Psoas muscle (tissue), 8 donors: ENCODE results near the gene AGA. TPM values are rescaled to one million over a fixed set of nuclear protein-coding genes. Genes with fewer than 3 reads are reported as not detected.

ENCODE experiments used
- ATAC-seq, 4 donors: fragments of 200-7000 bp; cut with Tn5 transposase; one replicate each; pipeline ENCODE4 v1.9.1; 2020; ENCODE audit warnings: moderate library complexity in 3 of 4, mild to moderate bottlenecking in 2 of 4
- DNase-seq, 2 donors: peaks; one replicate each; pipeline ENCODE4 v3.0.0-alpha.2; 2020
- H3K27ac ChIP-seq: fragments of 200-600 bp; one replicate; pipeline ENCODE4 v1.8.0; 2022
- H3K27me3 ChIP-seq, 3 donors: fragments of 200-600 bp in 1 of 3; one replicate each; pipeline versions ENCODE4 v1.6.1 to v1.8.0; 2013 to 2022; ENCODE audit warnings: low read length in 2 of 3, mild to moderate bottlenecking in 2 of 3, moderate library complexity in 1 of 3; ENCODE audit not compliant: insufficient read depth in 3 of 3
- H3K36me3 ChIP-seq, 2 donors: fragments of 200-600 bp in 1 of 2; one replicate each; pipeline versions ENCODE4 v1.6.1 to v1.8.0; 2013 to 2022; ENCODE audit warnings: low read depth in 1 of 2, mild to moderate bottlenecking in 1 of 2, moderate library complexity in 1 of 2; ENCODE audit not compliant: insufficient read depth in 1 of 2
- H3K4me1 ChIP-seq: fragments of 200-600 bp; one replicate; pipeline ENCODE4 v1.8.0; 2022
- H3K4me3 ChIP-seq: fragments of 200-600 bp; one replicate; pipeline ENCODE4 v1.8.0; 2022; ENCODE audit warnings: mild to moderate bottlenecking
- H3K9me3 ChIP-seq: fragments of 200-600 bp; one replicate; pipeline ENCODE4 v1.8.0; 2022
- WGBS, 3 donors: extraction: QIAGEN DNeasy Blood & Tissue Kit; methylation state at CpG; one replicate each; pipeline versions ENCODE4 v1.1.6 to v1.1.7; 2013; 5-methylcytosine and 5-hydroxymethylcytosine counted together
- intact Hi-C, 2 donors: fragments of 100-400 bp; cut with DNase I; formaldehyde crosslinking; loops; one replicate each; pipeline versions ENCODE4 v1.11.0 to v1.14.2; 2022
- polyA plus RNA-seq, 3 donors: library from polyadenylated mRNA; stranded (reverse); fragments of 200-250 nt; gene quantifications; one replicate each; pipeline ENCODE4 v1.2.3, GENCODE V29; 2013
- total RNA-seq, 4 donors: library from RNA; stranded (reverse); fragmentation: NEBNext Ultra II Directional in 2 of 4; extraction: Animal tissue kit (Norgen Biotek cat#: 25700) in 2 of 4; gene quantifications; one replicate each; pipeline versions ENCODE4 v1.2.1 to v1.2.4, GENCODE V29; 2021 to 2023
- TF ChIP-seq, protein P1 (sequence below): fragments of 200-600 bp; IDR thresholded peaks from one replicate; pipeline ENCODE4 v1.8.0; 2022; ENCODE audit warnings: antibody characterized with exemption
- donor health status: healthy with polysubstance abuse.
- donor health status: DM: no; HTN: no; CAD: no; lungs with moderate emphysema.
- donor health status: Bipolar disorder and iron deficiency.
- donor health status: healthy.
- donor health status: DM: yes; HTN: yes; CAD: no.
- donor health status: DM: no; HTN: no; CAD: no.
- donor health status: DM: no; HTN: no; CAD: no.
- donor health status: DM: yes; HTN: yes; CAD: no.

AGA gene
- total and polyA plus RNA-seq, 7 donors, result 3.5 to 6.7 (median 5.7) TPM

DNA sequence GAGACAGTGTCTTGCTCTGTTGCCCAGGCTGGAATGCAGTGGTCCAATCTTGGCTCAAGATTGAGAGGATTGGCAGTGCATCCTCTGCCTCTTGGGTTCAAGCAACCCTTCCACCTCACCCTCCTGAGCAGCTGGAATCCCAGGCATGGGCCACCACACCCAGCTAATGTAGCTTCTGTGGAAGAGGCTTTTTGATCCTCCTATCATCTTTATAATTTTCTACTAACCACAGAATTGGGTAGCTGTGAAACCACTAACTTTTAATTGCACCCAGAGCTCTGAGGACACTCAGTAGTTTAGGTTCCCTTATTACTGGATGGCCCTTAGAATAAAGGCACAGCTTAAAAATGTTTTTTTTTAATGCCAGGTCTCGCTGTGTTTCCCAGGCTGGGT lies 8.9 kb upstream of the AGA start:
- intact Hi-C loops, result no loop called here
- TF ChIP-seq, protein P1, sequence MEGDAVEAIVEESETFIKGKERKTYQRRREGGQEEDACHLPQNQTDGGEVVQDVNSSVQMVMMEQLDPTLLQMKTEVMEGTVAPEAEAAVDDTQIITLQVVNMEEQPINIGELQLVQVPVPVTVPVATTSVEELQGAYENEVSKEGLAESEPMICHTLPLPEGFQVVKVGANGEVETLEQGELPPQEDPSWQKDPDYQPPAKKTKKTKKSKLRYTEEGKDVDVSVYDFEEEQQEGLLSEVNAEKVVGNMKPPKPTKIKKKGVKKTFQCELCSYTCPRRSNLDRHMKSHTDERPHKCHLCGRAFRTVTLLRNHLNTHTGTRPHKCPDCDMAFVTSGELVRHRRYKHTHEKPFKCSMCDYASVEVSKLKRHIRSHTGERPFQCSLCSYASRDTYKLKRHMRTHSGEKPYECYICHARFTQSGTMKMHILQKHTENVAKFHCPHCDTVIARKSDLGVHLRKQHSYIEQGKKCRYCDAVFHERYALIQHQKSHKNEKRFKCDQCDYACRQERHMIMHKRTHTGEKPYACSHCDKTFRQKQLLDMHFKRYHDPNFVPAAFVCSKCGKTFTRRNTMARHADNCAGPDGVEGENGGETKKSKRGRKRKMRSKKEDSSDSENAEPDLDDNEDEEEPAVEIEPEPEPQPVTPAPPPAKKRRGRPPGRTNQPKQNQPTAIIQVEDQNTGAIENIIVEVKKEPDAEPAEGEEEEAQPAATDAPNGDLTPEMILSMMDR, result no peak
- WGBS, 3 donors, result 86 to 100% (median 92%) methylated on average over 1 of the region's 1 CpG

DNA sequence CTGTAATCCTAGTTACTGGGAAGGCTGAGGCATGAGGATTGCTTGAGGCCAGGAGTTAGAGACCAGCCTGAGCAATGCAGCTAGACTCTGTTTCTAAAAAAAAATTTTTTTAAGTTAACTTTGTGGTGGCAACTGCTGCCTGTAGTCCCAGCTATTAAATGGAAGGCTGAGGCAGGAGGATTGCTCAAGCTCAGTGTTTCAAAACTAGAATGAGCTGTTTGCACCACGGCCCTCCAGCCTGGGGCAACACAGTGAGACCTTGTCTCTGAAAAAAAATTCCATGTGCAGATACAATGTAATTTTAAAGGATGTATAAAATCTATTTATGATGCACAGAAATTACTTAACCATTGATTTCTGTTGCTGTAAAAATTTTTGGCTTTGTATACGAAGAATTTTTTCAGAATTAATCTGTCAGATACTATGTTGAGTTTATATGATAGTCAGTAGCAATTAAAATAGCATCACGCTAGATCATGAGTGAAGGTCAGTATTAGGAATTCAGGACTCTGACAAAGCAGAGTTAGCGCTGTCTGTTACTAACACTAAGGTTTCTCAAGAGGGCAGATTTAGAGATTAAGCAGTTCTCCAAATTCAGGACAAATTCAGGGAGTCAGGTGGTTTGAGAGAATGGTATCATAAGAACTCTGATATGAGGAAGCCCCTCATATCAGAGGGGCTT lies 8.3 kb upstream of the AGA start:
- no peaks in the 10 kb centered on the region for H3K36me3 ChIP-seq
- intact Hi-C loops, result no loop called here
- TF ChIP-seq, protein P1, result no peak
- no peak overlapping the region for H3K27ac ChIP-seq
- H3K4me3 ChIP-seq, result no peak overlapping the region
- no peak for ATAC-seq
- no peak for DNase-seq
- no peaks in the 10 kb centered on the region for H3K27me3 ChIP-seq
- no peaks in the 10 kb centered on the region for H3K9me3 ChIP-seq
- 87 to 94% (median 90%) methylated on average over 4 of the region's 4 CpGs for WGBS, 3 donors
- no peaks in the 10 kb centered on the region for H3K4me1 ChIP-seq

More for the DNA sequence above, 8.9 kb upstream of the AGA start:
- H3K4me1 ChIP-seq, result no peaks in the 10 kb centered on the region
- no peaks in the 10 kb centered on the region for H3K27me3 ChIP-seq
- ATAC-seq, result no peak
- H3K4me3 ChIP-seq, result no peak overlapping the region
- no peak overlapping the region for H3K27ac ChIP-seq
- DNase-seq, result no peak
- H3K36me3 ChIP-seq, result no peaks in the 10 kb centered on the region
- H3K9me3 ChIP-seq, result no peaks in the 10 kb centered on the region

DNA sequence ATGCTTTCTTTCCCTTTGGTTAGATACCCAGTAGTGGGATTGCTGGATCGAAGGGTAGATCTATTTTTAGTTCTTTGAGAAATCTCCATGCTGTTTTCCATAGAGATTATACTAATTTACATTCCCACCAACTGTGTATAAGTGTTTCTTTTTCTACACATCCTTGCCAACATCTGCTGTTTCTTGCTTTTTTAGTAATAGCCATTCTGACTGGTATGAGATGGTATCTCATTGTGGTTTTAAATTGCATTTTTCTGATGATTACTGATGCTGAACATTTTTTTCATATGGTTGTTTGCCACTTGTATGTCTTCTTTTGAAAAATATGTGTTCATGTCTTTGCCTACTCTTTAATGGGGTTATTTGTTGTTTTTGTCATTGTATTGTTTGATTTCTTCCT lies 6.6 kb upstream of the AGA start:
- H3K4me3 ChIP-seq, result no peak overlapping the region
- no peaks in the 10 kb centered on the region for H3K27me3 ChIP-seq
- WGBS, 3 donors, result 19 to 45% (median 36%) methylated on average over 1 of the region's 1 CpG
- no peaks in the 10 kb centered on the region for H3K36me3 ChIP-seq
- no peaks in the 10 kb centered on the region for H3K9me3 ChIP-seq
- DNase-seq (no peak), ATAC-seq (no peak)
- intact Hi-C loops, result no loop called here
- H3K27ac ChIP-seq, result no peak overlapping the region
- H3K4me1 ChIP-seq, result no peaks in the 10 kb centered on the region
- TF ChIP-seq, protein P1, result no peak

DNA sequence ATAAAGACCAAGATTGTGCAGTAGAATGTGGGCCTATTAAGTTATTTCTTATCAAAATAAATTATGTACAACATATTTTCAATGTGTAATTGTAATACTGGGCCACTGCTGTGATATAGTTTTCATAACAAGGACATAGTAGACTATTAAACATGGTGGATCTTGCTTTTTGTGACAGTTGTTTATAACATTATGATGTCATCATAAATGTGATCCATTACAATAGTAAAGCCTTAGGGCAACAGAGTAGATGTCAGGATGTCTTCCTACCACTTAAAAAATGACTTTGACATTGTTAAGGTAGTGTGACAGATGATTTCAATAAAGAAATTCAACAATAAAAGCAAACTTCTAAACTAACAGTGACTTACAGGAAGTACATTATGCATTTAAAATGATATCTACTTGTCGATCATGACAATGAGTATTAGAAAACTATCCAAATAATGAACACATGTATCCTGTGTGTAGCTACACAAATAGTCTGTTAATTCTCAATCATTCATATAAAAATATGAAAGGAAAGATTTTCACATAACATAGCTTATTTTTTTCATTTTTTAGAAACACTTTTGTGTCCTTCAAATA lies 5.3 kb upstream of the AGA start:
- 57 to 79% (median 76%) methylated on average over 1 of the region's 1 CpG for WGBS, 3 donors
- no peaks in the 10 kb centered on the region for H3K36me3 ChIP-seq
- DNase-seq, result no peak
- no peak overlapping the region for H3K4me3 ChIP-seq
- no peak overlapping the region for H3K27ac ChIP-seq
- H3K9me3 ChIP-seq, result no peaks in the 10 kb centered on the region
- intact Hi-C loops, result no loop called here
- H3K27me3 ChIP-seq, result no peaks in the 10 kb centered on the region
- TF ChIP-seq, protein P1, result no peak
- H3K4me1 ChIP-seq, result peaks cover 4% of the 10 kb centered on the region
- no peak for ATAC-seq
